Upper lobe of left lung (tissue), 6 donors: ENCODE data around the gene CD276. TPM values are rescaled to one million over a fixed set of nuclear protein-coding genes. Genes with fewer than 3 reads are reported as not detected.

Experiments
- ATAC-seq, 2 donors: fragments of 200-7000 bp; cut with Tn5 transposase; one replicate each; pipeline ENCODE4 v1.9.1; 2022; ENCODE audit warnings: mild to moderate bottlenecking in 2 of 2, moderate library complexity in 2 of 2; ENCODE audit not compliant: low FRiP score in 2 of 2
- DNase-seq, 2 donors: peaks; one replicate each; pipeline ENCODE4 v3.0.0-alpha.2; 2019 to 2020
- H3K27ac ChIP-seq, 4 donors: fragments of 200-600 bp; sonication (generic); one replicate each; pipeline ENCODE4 v1.5.1; 2016 to 2019
- H3K27me3 ChIP-seq, 4 donors: fragments of 200-600 bp; sonication (generic); one replicate each; pipeline ENCODE4 v1.5.1; 2017 to 2019
- H3K36me3 ChIP-seq, 4 donors: fragments of 200-600 bp; sonication (generic); one replicate each; pipeline ENCODE4 v1.5.1; 2016 to 2019
- H3K4me1 ChIP-seq, 4 donors: fragments of 200-600 bp; sonication (generic); one replicate each; pipeline ENCODE4 v1.5.1; 2018 to 2019
- H3K4me3 ChIP-seq, 4 donors: fragments of 200-600 bp; sonication (generic); one replicate each; pipeline ENCODE4 v1.5.1; 2017 to 2019; ENCODE audit warnings: mild to moderate bottlenecking in 2 of 4, moderate library complexity in 1 of 4
- H3K9me3 ChIP-seq, 4 donors: fragments of 200-600 bp; sonication (generic); one replicate each; pipeline ENCODE4 v1.5.1; 2018 to 2019
- CTCF ChIP-seq, 6 experiments: fragments of 450-650 bp in 4 of 6; fragments of 200-600 bp in 2 of 6; sonication (generic) in 2 of 6; IDR thresholded peaks; one replicate each; pipeline ENCODE4 v1.5.1; 2016 to 2019; ENCODE audit warnings: antibody characterized with exemption in 6 of 6
- EP300 ChIP-seq, 4 donors: sonication (generic); formaldehyde crosslinking; IDR thresholded peaks; one replicate each; pipeline ENCODE4 v1.5.1; 2017; ENCODE audit warnings: antibody characterized with exemption in 4 of 4, control low read depth in 2 of 4
- POLR2A ChIP-seq, 4 donors: fragments of 450-650 bp; IDR thresholded peaks; one replicate each; pipeline ENCODE4 v1.5.1; 2016 to 2017; ENCODE audit warnings: antibody characterized with exemption in 4 of 4, mild to moderate bottlenecking in 2 of 4
- POLR2AphosphoS5 ChIP-seq, 2 donors: sonication (generic); formaldehyde crosslinking; IDR thresholded peaks; one replicate each; pipeline ENCODE4 v1.5.1; 2017; ENCODE audit warnings: antibody characterized with exemption in 2 of 2
- WGBS, 2 donors: methylation state at CpG; one replicate each; pipeline ENCODE4 v1.1.5; 2017 to 2018; 5-methylcytosine and 5-hydroxymethylcytosine counted together
- total RNA-seq, 6 donors: library from RNA; depleted of rRNA in 4 of 6; stranded (reverse); fragments of >200 nt in 4 of 6; gene quantifications; one replicate each; pipeline versions ENCODE4 v1.1.0 to v1.2.1, GENCODE V29; 2016 to 2021
- donor health status: DM: no; HTN: no; CAD: no; lungs with moderate emphysema.
- donor health status: DM: no; HTN: yes; CAD: no; lungs with severe emphysema.

Gene CD276
- total RNA-seq, 6 donors from 2014 or later: 32.2 to 83.6 (median 65.8) TPM

GRCh38 chr15:73756390-73756789 lies 72.2 kb downstream of the CD276 start:
- no peak overlapping the region for H3K27ac ChIP-seq
- DNase-seq: no peak
- 84 to 88% methylated on average over 2 of the region's 2 CpGs for WGBS, 2 donors
- peaks cover 8 to 21% (median 12%) of the 10 kb centered on the region in 4 donors for H3K4me1 ChIP-seq
- H3K36me3 ChIP-seq: no peaks in the 10 kb centered on the region
- no peaks in the 10 kb centered on the region for H3K9me3 ChIP-seq
- no peak for TF ChIP-seq EP300 (IDR thresholded peaks at IDR 0.05)
- no peak for TF ChIP-seq POLR2A (IDR thresholded peaks at IDR 0.05)
- no peak for TF ChIP-seq CTCF (IDR thresholded peaks at IDR 0.05)
- no peak for TF ChIP-seq POLR2AphosphoS5 (IDR thresholded peaks at IDR 0.05)
- ATAC-seq: no peak
- H3K27me3 ChIP-seq: peaks cover 0 to 17% (median 9%) of the 10 kb centered on the region in 4 donors
- no peak overlapping the region for H3K4me3 ChIP-seq

- WGBS, 2 donors: 50 to 53% methylated on average over 3 of the region's 3 CpGs
Observed at GRCh38 chr15:73756947-73757513, 72.8 kb downstream of the CD276 start.

GRCh38 chr15:73757571-73757970 lies 73.4 kb downstream of the CD276 start:
- H3K4me1 ChIP-seq: peaks cover under 1 to 9% (median 3%) of the 10 kb centered on the region in 4 donors
- H3K4me3 ChIP-seq: no peak overlapping the region
- H3K27ac ChIP-seq: no peak overlapping the region
- DNase-seq (no peak), ATAC-seq (no peak)
- no peaks in the 10 kb centered on the region for H3K36me3 ChIP-seq
- peaks cover 0 to 5% (median 2%) of the 10 kb centered on the region in 4 donors for H3K27me3 ChIP-seq
- H3K9me3 ChIP-seq: no peaks in the 10 kb centered on the region
- TF ChIP-seq CTCF (IDR thresholded peaks at IDR 0.05): no peak
- no peak for TF ChIP-seq POLR2AphosphoS5 (IDR thresholded peaks at IDR 0.05)
- TF ChIP-seq POLR2A (IDR thresholded peaks at IDR 0.05): no peak
- TF ChIP-seq EP300 (IDR thresholded peaks at IDR 0.05): no peak

More at GRCh38 chr15:73756947-73757513, 72.8 kb downstream of the CD276 start:
- peaks cover 0 to 10% (median 5%) of the 10 kb centered on the region in 4 donors for H3K27me3 ChIP-seq
- no peak overlapping the region for H3K4me3 ChIP-seq
- TF ChIP-seq EP300 (IDR thresholded peaks at IDR 0.05): no peak
- no peak for TF ChIP-seq CTCF (IDR thresholded peaks at IDR 0.05)
- TF ChIP-seq POLR2A (IDR thresholded peaks at IDR 0.05): no peak
- TF ChIP-seq POLR2AphosphoS5 (IDR thresholded peaks at IDR 0.05): no peak
- H3K36me3 ChIP-seq: no peaks in the 10 kb centered on the region
- H3K27ac ChIP-seq: no peak overlapping the region
- DNase-seq (no peak), ATAC-seq (no peak)
- no peaks in the 10 kb centered on the region for H3K9me3 ChIP-seq
- H3K4me1 ChIP-seq: peaks cover 6 to 15% (median 8%) of the 10 kb centered on the region in 4 donors

- H3K4me1 ChIP-seq: peaks cover 0 to 2% (median under 1%) of the 10 kb centered on the region in 4 donors
- TF ChIP-seq CTCF (IDR thresholded peaks at IDR 0.05) (no peak), POLR2AphosphoS5 (IDR thresholded peaks at IDR 0.05) (no peak), EP300 (IDR thresholded peaks at IDR 0.05) (no peak), POLR2A (IDR thresholded peaks at IDR 0.05) (no peak)
- H3K4me3 ChIP-seq: no peak overlapping the region
- no peaks in the 10 kb centered on the region for H3K9me3 ChIP-seq
- WGBS, 2 donors: 52 to 57% methylated on average over 5 of the region's 5 CpGs
- no peak overlapping the region for H3K27ac ChIP-seq
- H3K36me3 ChIP-seq: no peaks in the 10 kb centered on the region
- DNase-seq (no peak), ATAC-seq (no peak)
- H3K27me3 ChIP-seq: no peaks in the 10 kb centered on the region
Observed at GRCh38 chr15:73758461-73758860, 74.3 kb downstream of the CD276 start.
